ENCODE measurements around the gene TMEM86B.

DNA sequence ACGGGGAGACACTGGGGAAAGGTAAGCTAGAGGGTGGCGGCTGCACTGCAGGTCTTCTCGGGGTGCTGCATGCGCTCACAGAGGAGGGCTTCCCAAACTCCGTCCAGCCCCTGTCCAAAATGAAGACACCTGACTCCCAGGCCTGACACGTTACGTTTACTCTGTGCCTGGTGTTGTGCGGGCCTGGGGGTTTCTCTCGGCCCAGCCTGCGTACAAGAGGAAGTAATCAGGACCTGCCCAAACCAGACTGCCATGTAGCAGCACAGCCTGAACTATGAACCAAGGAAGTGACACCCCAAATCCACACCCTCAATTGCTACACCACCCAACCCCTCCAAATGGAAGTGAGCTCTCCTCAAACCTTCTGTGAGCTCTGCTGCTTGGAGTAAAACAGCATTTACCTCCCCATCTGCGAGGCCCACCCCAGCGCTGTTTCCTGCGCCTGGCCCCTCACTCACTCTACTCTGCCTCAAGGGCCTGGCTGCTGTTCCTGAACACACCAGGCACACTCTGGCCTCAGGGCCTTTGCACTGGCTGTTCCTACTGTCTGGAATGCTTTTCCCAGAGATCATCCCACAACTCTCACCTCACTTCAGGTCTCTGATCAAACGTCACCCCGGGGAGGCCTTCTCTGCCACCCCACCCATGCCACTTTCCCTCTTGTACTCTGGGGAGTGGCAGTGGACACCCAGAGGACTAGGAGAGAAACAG is 48.3 kb upstream of the TMEM86B start:
- TF ChIP-seq ZNF70 (CRISPR knock-in tag; IDR thresholded peaks at IDR 0.05): no peak
- no peak for TF ChIP-seq ZFP3 (CRISPR knock-in tag; IDR thresholded peaks at IDR 0.05)
- TF ChIP-seq ARNTL (CRISPR knock-in tag; IDR thresholded peaks at IDR 0.05; ENCODE audit: borderline replicate concordance, low read depth): no peak
- TF ChIP-seq, protein P1, sequence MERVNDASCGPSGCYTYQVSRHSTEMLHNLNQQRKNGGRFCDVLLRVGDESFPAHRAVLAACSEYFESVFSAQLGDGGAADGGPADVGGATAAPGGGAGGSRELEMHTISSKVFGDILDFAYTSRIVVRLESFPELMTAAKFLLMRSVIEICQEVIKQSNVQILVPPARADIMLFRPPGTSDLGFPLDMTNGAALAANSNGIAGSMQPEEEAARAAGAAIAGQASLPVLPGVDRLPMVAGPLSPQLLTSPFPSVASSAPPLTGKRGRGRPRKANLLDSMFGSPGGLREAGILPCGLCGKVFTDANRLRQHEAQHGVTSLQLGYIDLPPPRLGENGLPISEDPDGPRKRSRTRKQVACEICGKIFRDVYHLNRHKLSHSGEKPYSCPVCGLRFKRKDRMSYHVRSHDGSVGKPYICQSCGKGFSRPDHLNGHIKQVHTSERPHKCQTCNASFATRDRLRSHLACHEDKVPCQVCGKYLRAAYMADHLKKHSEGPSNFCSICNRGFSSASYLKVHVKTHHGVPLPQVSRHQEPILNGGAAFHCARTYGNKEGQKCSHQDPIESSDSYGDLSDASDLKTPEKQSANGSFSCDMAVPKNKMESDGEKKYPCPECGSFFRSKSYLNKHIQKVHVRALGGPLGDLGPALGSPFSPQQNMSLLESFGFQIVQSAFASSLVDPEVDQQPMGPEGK (CRISPR knock-in tag; IDR thresholded peaks at IDR 0.05; ENCODE audit: borderline replicate concordance): no peak
- TF ChIP-seq, protein P2, sequence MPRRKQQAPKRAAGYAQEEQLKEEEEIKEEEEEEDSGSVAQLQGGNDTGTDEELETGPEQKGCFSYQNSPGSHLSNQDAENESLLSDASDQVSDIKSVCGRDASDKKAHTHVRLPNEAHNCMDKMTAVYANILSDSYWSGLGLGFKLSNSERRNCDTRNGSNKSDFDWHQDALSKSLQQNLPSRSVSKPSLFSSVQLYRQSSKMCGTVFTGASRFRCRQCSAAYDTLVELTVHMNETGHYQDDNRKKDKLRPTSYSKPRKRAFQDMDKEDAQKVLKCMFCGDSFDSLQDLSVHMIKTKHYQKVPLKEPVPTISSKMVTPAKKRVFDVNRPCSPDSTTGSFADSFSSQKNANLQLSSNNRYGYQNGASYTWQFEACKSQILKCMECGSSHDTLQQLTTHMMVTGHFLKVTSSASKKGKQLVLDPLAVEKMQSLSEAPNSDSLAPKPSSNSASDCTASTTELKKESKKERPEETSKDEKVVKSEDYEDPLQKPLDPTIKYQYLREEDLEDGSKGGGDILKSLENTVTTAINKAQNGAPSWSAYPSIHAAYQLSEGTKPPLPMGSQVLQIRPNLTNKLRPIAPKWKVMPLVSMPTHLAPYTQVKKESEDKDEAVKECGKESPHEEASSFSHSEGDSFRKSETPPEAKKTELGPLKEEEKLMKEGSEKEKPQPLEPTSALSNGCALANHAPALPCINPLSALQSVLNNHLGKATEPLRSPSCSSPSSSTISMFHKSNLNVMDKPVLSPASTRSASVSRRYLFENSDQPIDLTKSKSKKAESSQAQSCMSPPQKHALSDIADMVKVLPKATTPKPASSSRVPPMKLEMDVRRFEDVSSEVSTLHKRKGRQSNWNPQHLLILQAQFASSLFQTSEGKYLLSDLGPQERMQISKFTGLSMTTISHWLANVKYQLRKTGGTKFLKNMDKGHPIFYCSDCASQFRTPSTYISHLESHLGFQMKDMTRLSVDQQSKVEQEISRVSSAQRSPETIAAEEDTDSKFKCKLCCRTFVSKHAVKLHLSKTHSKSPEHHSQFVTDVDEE (CRISPR knock-in tag; IDR thresholded peaks at IDR 0.05): no peak
- no peak for TF ChIP-seq BACH2 (CRISPR knock-in tag; IDR thresholded peaks at IDR 0.05; ENCODE audit: borderline replicate concordance)
- no peak for TF ChIP-seq RARB (CRISPR knock-in tag; IDR thresholded peaks at IDR 0.05)
- no peak for TF ChIP-seq TCF4 (CRISPR knock-in tag; IDR thresholded peaks at IDR 0.05; ENCODE audit: borderline replicate concordance)
- no peak for TF ChIP-seq PPARA (CRISPR knock-in tag; IDR thresholded peaks at IDR 0.05; ENCODE audit: borderline replicate concordance)
